ENCODE results near the gene MCF2L.
"Not testable (repeated sequence)": the region's sequence is repeated elsewhere in the genome, so short reads cannot be mapped to it uniquely, and the experiment has no call there.

The MCF2L gene

DNA sequence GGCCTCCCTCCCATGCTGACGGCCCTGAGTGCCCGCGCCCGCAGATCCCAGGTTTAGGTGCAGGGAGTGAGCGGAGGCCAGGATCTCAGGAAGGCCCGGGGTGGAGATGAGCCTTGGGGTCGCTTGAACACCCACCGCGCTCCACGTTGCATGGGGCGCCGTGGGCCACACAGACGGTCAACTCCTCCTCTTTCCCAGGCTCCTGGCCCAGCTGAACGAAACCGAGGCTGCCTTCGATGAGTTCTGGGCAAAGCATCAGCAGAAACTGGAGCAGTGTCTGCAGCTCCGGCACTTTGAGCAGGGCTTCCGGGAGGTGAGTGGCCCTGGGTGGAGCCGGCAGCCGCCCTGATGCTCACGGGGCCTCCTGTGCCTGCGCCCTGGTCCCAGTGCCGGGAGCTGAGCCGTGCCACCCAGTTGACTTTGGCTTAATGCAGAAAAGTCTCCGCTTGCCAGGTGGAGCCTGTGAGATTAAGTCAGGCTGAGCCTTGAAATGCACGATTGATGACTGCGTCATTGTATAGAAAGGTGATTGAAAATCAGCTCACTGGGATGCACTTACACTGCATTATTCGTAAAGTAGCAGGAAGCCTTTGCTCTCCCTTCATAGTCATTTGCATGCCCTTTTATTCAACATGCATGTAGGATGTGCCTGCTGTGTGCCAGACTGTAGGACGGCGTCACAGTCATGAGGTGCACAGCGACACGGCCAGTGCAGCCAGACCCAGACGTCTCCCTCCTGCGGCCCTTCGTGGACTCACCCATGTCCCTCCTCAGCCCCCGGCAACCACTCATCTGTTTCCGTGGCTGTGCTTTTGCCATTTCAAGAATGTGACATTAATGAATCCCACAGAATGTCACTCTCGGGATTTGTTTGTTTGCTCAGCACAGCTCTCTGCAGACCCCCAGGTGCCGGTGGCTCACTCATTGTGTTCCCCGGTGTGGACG is 101.1 kb downstream of the MCF2L start:
- DNase-seq, result no peak

DNA sequence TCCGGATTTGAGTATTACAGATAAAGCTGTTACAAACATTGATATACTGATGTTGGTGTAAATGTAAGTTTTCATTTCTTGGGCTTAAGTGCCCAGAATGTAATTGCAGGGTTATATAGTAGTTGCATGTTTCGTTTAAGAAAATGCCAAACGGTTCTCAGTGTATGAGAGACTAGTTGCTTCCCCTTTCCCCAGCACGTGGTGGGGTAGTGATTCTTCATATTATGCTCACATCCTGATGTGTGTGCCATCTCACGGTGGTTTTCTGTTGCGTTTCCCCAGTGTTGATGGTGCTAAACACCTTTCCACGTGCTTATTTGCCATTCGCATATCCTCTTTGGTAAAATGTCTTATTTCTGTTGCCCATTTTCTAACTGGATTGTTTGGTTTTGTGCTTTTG is 101.8 kb downstream of the MCF2L start:
- DNase-seq, result no peak

DNA sequence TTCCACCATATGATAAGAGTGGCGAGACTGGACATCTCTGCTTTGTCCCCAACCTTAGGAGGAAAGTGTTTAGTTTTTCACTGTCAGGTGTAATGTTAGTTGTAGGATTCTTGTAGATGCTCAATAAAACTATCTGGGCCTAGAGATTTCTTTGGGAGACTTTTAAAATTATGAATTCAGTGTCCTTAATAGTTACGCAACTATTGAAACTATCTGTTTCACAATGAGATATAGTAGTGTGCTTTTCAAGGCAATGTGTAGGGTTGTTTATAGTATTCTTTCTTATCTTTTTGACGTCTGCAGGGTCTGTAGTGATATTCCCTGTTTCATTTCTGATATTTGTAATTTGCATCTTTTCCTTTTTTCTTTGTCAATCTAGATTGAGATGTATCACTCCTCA is 103.4 kb downstream of the MCF2L start:
- no peak for DNase-seq

DNA sequence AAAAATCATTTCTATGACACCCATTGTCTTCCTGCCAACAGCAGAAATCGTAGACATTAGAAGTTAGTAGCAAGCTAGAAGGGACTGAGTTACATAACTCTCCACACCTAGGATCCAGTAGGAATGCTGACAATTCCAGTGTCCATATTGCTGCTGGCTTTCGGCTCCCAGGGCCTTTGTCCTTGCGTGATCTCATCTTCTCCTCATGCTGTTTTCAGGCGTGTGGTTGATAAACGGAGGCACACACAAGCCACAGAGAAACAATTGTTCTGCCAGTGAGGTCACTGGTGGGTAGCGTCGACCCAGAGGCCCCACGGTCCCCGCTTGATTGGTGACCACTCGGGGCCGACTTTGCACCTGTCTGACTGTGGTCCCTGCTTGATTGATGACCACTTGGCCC is 104.9 kb downstream of the MCF2L start:
- no peak for DNase-seq

DNA sequence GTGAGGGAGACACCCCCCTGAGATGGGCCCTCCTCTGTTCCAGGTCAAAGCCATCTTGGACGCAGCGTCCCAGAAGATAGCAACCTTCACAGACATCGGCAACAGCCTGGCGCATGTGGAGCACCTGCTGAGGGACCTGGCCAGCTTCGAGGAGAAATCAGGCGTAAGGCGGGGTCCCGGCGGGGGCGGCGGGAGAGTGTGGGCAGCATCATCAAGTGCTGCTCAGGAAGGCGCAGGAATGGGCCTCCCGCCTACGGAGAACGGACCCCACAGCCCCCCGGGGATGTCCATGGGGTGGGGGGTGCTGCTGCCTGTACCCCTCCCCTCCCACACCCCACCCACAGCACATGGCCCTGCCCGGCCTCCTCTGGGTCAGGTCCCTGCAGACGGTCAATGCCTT is 105.4 kb downstream of the MCF2L start:
- DNase-seq, result no peak

DNA sequence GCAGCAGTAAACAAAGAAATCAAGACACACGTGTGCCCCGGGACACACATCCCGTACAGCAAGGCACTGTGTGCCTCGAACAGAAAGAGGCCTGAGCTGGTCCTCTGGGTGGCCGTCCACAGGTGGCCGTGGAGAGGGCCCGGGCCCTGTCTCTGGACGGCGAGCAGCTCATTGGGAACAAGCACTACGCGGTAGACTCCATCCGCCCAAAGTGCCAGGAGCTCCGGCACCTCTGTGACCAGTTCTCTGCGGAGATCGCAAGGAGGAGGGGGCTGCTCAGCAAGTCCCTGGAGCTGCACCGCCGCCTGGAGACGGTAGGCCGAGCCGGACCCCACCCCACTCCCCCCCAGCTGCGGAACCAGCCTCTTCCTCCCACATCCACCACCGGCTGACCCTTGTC is 105.9 kb downstream of the MCF2L start:
- DNase-seq, result no peak

DNA sequence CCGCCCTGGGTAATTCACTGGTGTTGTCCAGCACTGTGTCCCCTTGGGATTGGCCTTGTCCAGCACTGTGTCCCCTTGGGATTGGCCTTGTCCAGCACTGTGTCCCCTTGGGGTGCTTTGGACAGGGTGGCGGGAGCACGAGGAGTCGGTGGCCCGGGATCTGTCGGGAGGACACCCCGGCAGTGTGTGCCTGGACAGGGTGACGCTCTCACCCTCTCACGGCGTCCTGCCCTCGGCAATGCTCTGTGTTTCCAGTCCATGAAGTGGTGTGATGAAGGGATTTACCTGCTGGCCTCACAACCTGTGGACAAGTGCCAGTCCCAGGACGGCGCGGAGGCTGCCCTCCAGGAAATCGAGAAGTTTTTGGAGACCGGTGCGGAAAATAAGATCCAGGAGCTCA is 106.7 kb downstream of the MCF2L start:
- no peak for DNase-seq

DNA sequence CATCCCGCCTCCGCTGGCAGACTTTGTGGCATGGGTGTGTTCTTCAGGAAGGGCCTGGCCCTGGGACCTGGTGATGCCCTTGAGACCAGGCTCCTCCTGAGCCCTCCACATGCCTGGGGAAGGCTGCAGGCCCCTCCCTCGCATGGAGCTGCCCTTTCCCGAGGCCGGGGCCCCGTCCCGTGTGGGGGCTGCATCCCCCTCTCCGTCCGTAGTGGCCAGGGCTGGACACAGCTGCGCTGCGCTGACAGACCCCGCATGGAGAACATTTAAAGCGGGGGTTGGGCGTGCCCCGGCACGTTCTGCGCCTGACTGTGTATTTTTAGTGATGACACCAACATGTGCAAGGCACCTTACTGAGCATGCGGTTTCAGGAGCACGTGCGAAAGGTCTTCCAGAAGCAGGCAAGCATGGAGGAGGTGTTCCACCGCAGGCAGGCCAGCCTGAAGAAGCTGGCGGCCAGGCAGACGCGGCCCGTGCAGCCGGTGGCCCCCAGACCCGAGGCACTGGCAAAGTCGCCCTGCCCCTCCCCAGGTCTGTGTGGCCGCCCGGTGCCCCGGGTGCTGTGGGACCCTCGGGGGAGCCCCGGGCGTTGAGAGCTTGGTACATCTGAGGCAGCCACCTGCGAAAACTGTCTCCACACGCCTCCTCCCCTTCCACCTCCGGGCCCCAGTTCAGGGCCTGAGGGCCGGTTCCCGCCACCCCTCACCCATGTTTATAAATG is 107.8 kb downstream of the MCF2L start:
- DNase-seq, result no peak

DNA sequence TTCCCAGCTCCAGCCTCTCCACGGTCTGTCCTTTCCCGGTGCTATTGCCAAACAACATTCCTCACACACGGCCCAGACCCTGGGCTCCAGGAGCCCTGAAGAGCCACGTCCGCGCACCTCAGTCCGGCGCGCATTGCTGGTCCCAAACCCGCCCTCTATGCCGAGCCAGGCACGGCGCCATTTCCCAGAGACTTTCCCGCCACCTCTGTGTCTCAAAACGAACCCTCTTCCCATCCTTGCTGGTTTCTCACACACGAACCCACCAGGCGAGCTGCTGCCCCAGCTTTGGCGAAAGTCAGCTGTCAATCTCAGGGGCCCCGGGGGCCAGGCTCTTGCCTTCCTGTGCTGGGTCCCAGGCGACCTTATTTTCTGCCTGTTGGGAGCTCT is 108.5 kb downstream of the MCF2L start:
- DNase-seq, result no peak

DNA sequence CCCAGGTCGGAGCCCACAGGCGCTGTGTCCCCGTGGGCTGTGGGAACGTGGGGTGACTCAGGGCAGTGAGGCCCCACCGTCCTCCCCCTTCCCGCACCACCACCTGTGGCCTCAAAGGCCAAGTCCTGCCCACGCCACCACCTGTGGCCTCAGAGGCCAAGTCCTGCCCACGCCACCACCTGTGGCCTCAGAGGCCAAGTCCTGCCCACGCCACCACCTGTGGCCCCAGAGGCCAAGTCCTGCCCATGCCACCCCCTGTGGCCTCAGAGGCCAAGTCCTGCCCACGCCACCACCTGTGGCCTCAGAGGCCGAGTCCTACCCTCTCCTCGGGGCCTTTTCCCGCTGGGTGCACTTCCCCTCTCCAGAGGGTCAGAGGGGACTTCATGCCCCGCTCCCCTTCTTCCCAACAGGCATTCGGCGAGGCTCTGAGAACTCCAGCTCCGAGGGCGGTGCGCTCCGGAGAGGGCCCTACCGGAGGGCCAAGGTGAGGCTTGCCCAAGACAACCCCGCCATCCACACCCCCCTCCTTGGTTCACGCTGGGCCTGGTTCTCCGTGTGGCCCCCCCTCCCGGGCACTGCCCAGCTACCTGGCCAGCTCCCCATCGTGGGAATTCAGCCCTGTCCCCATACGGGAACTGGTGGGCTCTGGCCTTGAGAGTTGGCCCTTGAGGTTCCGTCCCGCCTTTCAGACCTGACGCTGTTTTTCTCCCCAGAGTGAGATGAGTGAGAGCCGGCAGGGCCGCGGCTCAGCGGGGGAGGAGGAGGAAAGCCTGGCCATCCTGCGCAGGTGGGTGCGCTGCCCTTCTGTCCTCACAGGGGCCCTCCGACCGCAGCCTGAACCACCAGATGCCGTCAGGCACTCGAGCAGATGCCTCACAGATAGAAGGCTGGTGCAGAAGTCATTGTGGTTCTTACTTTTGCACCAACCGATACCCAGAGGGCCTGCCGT is 109.2 kb downstream of the MCF2L start:
- no peak for DNase-seq

DNA sequence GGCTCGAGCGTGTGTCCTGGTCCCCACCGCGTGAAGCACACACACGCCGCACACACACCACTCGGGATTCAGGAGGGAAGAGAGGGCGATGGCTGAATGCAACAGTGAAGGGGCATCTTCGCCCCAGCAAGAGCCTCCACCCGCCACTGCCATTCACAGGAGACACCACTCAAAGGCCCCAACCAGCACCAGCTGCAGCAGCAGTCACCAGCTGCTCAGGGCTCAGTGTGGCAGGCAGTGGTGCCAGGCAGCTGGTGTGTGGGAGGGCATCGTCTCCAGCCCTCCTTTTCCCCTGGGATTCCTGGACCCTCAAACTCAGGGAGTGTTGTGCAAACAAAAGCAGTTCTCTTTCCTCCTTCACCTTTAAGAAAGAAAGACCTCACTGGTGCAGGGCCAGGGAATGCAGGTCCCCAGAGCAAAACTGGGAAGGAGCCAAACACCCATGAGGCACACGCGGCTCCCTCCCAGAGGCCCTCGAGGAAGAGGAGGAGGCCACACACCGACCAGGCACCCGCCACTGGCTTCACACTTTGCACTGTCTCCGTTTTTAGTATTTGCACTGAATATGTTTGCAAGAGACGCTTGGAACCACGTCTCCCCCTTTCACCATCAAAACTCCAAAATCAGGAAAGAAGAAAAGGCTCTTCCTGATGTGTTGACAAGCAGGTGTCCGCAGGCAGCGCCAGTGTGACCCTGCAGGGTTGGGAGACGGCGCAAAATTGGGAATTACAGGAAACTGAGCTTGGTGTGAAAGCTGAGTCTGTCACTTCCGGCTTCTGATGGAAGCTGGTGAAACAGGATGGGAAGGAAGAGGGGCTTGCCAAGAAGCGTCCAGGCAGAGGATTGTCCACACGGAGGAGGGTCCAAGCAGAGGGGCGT is 110.1 kb downstream of the MCF2L start:
- DNase-seq, result no peak

DNA sequence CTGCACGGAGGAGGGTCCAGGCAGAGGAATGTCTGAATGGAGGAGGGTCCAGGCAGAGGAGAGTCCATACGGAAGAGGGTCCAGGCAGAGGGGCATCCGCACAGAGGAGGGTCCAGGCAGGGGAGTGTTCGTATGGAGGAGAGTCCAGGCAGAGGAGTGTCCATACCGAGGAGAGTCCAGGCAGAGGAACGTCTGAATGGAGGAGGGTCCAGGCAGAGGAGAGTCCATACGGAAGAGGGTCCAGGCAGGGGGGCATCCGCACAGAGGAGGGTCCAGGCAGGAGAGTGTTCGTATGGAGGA is 110.7 kb downstream of the MCF2L start:
- DNase-seq, result not testable (repeated sequence)

DNA sequence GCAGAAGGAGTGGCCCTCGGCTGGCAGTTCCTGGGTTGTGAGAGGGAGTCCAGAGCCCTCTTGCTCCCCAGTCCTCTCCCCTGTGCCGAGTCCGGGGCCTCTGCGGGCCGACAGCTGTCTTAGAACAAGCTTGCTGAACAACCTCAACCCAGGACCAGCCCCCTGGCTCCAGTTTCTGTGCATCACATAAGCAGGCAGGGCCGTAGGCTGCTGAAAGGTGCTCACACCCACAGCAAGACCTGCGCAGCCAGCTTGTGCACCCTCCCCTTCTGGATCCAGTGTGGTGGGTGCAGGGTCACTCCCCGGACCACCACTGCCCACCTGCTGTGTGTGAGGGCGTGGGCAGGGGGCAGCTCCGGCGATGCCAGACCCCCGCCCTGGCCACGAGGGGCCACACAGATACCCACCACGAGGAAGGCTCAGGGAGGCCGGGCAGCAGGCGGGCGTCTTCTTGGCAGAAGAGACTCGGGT is 111.4 kb downstream of the MCF2L start:
- no peak for DNase-seq

DNA sequence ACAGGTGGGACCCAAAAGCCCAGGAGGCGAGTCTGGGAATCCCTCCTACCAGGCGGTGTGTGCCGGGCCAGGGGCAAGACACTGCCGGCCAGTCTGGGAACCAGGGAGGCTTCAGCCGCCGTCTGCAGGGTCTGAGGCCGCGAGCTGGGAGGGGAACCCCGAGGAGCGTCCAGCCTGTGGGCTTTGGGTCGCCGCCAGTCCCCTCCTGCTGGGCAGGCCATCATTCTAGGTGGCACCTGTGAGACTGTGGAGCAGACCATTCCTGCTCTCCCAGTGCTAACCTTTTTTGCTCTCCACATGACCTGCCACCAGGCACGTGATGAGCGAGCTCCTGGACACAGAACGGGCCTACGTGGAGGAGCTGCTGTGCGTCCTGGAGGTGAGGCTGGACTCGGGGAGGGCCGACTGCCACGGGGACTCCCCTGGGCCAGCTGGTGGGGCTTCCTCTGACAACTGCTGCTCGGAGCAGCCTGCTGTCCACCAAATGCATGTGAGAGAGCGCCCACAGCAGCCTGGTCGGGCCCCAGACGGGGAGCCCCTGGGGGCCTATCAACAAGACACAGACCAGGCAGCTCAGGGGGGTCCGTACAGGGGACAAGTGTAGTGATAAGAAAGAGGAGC is 112.0 kb downstream of the MCF2L start:
- DNase-seq, result no peak

DNA sequence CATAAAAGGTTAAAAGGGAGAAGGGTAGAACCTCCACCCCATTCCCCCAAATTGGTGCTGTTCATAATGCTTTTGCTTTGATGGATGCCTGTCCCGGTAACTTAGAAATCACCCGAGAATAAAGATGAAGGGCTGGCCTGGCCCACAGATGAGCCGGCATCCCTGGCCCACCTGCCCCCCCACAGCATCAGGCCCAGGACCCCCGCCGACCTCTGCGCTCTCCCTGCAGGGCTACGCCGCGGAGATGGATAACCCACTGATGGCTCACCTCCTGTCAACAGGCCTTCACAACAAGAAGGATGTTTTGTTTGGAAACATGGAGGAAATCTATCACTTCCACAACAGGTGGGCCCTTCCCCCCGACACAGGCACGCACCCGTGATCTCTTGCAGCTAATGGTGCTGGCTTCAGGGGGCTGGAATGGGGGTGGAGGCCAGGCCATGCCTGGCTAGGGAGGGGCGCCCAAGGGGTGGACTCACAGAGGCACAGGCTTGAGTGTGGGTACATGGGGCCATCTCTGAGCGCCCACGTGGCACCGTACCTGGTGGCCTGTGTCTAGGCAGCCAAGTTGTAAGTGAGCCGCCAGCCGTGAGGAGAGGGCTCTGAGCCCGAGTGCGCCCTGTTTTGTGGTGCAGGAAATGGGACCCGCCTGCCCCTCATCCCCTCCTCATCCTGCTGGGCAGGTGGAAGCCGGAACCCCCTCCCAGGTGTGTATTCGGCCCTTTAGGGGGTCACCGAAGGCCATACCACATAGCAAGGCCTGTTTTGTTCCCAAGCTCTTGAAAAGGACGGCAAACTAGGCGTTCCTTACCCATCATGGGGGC is 113.4 kb downstream of the MCF2L start:
- DNase-seq, result no peak

DNA sequence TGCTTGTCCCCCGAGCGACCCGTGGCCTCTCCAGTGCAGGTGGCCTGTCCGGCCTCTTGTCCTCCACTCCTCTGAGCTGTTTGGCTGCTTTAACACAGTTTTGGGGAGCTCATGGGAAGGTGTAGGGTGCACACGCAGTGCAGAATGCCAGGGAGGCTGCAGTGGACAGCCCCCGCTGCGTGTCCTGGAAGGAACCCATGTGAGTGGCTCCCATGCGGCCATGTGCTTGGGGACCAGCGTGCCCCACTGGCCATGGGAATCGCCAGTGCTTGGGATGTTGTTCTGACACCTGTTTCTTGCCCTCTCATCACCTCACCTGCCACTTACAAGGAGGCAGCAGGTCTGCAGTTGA is 114.0 kb downstream of the MCF2L start:
- no peak for DNase-seq

DNA sequence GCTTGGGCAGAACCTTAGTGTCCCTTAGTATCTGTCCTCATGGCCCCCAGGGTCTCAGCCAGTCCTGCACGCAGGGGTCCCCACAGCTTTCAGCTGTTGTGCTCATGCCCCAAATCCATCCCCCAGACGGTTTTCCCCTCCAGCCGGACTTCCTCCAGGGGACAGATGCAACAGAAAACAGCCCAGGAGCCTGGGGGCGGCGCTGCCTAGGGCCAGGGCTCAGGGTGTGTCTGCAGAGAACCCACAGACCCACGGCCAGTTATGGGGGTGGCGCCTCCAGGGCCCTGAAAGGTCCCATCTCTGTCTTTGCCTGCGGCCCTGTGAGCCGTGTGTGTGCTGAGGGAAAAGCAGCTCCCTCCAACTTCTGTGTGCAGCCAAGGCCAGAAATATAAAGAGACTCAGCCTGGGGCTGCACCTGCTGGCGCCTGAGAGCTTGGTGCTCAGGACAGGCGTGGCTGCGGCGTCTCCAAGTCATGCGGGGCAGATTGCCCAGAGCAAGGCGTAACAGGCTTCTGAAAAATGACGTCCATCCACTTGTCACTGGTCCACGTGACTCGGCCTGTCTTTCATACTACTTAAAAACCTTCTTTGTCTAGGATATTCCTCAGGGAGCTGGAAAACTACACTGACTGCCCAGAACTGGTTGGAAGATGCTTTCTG is 114.5 kb downstream of the MCF2L start:
- no peak for DNase-seq

DNA sequence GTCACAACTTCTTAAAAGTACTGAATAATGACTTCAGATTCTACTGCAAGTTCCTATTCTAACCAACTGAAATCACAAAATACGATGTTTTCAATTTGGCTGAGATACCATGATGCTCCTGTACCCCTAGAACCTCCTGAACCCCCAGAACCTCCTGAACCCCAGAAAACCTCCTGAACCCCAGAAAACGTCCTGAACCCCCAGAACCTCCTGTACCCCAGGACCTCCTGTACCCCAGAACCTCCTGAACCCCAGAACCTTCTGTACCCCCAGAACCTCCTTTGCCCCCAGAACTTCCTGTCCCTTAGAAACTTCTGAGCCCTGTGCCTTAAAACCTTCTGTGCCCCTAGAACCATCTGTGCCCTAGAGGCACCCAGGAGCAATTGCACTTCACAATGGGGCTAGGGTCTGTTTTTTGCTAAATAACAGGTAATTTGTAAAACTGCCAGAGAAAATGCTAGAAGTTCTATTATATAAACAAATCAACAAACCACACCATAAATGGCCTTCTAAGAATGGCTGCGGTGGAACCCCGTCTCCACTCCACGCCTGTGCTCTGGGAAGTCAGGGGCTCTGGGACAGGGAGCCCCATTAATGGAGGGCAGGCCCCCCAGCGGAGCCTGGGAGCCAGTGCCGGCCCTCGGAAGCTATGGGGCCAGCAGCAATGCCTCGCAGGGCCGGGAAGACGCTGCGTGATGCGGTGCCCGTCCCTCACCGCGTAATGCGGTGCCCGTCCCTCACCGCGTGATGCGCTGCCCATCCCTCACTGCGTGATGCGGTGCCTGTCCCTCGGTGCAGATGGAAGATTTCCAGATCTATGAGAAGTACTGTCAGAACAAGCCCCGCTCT is 115.3 kb downstream of the MCF2L start:
- no peak for DNase-seq

DNA sequence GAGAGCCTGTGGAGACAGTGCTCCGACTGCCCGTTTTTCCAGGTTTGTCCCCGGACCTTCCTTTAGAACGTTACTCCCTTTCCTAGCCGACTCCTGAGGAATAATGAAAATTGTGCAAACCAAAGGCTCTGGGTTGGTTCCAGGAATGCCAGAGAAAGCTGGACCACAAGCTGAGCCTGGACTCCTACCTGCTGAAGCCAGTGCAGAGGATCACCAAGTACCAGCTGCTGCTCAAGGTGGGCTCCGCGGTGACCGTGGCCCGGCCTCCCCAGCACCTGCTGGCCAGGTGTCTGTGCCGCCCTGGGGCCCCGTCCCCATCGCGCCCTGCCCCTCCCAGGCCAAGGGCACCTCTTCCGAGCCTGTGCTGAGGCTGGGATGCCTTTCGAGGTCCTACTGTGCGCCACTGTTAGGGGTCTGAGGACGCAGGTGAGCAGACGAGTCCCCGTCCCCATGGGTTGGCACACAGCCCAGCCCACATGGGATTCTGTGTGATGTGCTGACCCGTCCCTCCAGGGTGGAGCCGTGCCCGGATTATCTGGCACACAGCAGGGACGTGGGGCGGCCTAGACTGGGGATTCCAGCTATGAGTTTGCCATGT is 116.0 kb downstream of the MCF2L start:
- DNase-seq, result no peak
